ENCODE measurements around the gene FLNB.

DNA sequence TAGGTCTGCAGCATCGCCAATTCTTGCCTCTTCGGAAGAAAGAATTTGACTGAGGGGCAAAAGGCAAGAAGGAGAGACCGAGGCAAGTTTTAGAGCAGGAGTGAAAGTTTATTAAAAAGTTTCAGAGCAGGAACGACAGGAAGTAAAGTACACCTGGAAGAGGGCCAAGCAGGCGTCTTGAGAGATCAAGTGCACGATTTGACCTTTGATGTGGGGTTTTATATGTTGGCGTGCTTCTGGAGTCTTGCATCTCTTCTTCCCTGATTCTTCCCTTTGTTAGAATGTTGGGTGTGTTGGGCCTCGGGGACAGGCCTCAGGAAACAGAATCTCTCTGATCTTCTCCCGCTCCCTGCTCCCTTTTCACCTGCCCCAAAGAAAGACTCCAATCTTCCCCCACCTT lies 40.6 kb upstream of the FLNB start:
- TF ChIP-seq, protein P1, sequence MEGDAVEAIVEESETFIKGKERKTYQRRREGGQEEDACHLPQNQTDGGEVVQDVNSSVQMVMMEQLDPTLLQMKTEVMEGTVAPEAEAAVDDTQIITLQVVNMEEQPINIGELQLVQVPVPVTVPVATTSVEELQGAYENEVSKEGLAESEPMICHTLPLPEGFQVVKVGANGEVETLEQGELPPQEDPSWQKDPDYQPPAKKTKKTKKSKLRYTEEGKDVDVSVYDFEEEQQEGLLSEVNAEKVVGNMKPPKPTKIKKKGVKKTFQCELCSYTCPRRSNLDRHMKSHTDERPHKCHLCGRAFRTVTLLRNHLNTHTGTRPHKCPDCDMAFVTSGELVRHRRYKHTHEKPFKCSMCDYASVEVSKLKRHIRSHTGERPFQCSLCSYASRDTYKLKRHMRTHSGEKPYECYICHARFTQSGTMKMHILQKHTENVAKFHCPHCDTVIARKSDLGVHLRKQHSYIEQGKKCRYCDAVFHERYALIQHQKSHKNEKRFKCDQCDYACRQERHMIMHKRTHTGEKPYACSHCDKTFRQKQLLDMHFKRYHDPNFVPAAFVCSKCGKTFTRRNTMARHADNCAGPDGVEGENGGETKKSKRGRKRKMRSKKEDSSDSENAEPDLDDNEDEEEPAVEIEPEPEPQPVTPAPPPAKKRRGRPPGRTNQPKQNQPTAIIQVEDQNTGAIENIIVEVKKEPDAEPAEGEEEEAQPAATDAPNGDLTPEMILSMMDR (IDR thresholded peaks at IDR 0.05), result no peak
- TF ChIP-seq POLR2A (IDR thresholded peaks at IDR 0.05), result no peak

All from adrenal gland (tissue), 5 donors.